NB4 (cell line): Measurements from ENCODE around the gene TRAM2.

Experiments
- DNase-seq: peaks from one replicate; pipeline ENCODE4 v3.0.0; 2010; ENCODE audit warnings: low read depth
- H3K4me3 ChIP-seq: one replicate; pipeline ENCODE4 v1.5.1; 2011; ENCODE audit warnings: mild to moderate bottlenecking, low read depth, low read length, moderate library complexity
- MAX ChIP-seq: IDR thresholded peaks from 2 replicates; pipeline ENCODE4 v1.6.1; 2011; ENCODE audit warnings: low read depth, low read length
- MYC ChIP-seq: IDR thresholded peaks from 2 replicates; pipeline ENCODE4 v1.6.1; 2011; ENCODE audit warnings: low read depth, low read length
- POLR2A ChIP-seq: IDR thresholded peaks from 2 replicates; pipeline ENCODE4 v1.6.1; 2011; ENCODE audit warnings: mild to moderate bottlenecking; ENCODE audit not compliant: insufficient read length; ENCODE audit errors: extremely low read depth
- TF ChIP-seq, protein P1 (sequence below): IDR thresholded peaks from one replicate; pipeline ENCODE4 v1.5.1; 2012; ENCODE audit warnings: low read depth, low read length

TRAM2 gene

DNA sequence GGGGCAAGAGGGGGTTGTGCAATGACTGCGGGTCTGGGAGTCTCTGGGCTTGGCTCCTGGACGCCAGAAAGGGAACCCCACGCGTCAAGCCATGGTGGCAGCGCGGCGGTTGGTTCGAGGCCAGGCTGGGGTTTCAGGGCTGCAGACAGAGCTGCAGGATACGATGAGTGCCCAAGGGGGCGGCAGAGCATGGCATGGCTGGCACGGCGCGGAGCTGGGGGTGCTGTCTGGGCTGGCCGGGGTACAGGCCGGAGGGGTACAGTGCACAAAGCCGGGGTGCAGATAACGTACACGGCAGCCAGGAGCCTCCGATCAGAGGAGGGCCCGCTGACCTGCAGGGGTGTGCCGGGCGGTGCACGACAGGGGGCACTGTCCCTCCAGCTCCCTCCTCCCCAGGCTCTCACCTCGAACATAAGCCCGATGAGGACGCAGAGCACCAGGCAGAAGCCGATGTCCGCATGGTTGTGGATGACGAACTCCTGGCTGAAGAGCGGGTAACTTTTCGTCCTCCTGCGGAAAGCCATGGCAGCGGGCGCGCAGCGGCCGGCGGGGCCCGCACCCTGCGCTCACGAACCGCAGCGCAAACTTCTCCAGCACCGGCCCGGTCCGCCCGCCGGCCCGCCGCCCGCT is 353 bp downstream of the TRAM2 start:
- H3K4me3 ChIP-seq, result peak overlapping the region; percentile 74
- peak; percentile 86 for DNase-seq
- 0 out of 2 replicates have a peak, but pooled peaks have one; percentile 23 for TF ChIP-seq MAX
- peak; percentile 53 for TF ChIP-seq MYC
- no peak for TF ChIP-seq POLR2A
- TF ChIP-seq, protein P1, sequence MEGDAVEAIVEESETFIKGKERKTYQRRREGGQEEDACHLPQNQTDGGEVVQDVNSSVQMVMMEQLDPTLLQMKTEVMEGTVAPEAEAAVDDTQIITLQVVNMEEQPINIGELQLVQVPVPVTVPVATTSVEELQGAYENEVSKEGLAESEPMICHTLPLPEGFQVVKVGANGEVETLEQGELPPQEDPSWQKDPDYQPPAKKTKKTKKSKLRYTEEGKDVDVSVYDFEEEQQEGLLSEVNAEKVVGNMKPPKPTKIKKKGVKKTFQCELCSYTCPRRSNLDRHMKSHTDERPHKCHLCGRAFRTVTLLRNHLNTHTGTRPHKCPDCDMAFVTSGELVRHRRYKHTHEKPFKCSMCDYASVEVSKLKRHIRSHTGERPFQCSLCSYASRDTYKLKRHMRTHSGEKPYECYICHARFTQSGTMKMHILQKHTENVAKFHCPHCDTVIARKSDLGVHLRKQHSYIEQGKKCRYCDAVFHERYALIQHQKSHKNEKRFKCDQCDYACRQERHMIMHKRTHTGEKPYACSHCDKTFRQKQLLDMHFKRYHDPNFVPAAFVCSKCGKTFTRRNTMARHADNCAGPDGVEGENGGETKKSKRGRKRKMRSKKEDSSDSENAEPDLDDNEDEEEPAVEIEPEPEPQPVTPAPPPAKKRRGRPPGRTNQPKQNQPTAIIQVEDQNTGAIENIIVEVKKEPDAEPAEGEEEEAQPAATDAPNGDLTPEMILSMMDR, result peak; percentile 53

DNA sequence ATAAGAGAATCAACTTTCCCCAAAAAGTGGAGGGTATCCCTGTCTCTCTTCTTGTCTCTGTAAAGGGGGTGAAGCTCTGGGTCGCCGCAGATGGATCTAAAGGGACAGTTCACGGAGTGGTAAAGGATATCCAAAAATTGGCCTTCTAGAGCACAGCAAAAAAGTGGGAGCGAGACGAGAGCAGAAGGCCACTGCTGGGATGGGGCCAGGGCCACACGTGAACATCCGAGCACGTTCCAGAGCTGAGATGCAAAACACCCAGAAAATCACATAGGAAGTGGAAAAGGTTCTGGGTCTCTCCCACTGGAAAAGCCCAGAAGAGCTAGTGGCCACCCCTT is 837 bp downstream of the TRAM2 start:
- DNase-seq, result no peak

DNA sequence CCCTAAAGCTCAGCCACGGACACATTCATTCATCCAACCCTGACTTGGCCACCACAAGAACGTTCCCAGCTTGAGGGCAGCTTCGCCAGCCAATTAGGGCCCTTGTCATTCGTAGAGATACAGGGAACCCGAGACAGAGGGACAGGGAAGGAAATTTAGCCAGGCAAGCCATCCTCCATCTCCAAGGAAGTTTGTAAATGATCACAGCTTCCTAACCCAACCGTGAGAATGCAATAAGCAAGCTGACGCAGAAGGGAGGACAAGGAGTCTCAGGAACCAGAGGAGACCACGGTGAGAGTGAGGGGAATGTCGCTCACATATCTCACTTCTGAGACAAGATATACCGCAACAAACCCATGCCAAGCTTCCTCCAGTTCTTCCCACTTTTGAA is 1.4 kb downstream of the TRAM2 start:
- no peak for DNase-seq
- TF ChIP-seq MAX (no peak), MYC (no peak)
- peak overlapping the region; percentile 74 for H3K4me3 ChIP-seq

More for the DNA sequence above, 837 bp downstream of the TRAM2 start:
- H3K4me3 ChIP-seq, result peak overlapping the region; percentile 74
- TF ChIP-seq, protein P1, result no peak
- TF ChIP-seq MAX, result no peak

DNA sequence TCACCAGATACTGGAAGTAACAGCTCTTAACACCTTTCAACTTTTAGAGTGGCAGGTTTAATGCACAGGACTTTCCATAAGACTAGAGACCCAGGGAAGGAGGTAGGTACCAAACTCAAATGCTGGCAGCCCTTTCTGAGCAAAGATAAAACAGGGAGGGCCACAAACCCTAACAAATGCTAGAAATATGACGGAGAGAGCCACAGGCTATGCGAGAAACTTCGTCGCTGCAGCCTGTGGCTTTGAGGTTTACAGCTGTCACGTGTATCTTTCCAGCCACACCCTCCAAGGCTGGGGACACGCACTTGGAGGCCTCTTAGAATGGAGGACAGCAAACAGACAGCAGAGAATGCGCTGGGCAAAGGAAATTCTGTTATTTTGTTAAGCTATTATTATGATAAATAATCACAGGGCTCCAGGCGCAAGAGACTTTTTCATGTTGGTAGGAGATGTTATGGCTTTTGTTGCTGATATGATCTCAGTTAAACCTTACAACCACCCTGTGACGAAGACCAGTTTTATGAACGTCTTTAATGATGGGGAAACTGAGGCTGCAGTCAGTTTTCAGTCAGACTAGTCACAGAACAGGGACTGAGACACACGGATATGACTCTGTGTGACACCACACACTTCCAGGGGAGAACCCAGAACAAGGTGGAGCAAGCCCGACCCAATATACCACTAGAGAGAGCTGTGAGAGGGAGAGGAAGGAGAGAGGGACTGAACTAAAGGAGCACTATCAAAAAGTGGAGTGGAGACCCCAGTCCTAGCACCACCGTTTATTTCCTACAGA is 2.0 kb downstream of the TRAM2 start:
- H3K4me3 ChIP-seq, result peak overlapping the region; percentile 74
- peak; percentile 78 for DNase-seq

GRCh38 chr6:52573295-52573694 is 3.6 kb downstream of the TRAM2 start:
- no peak for DNase-seq

More for the DNA sequence above, 2.0 kb downstream of the TRAM2 start:
- TF ChIP-seq MAX (peak; percentile 90), MYC (no peak)

GRCh38 chr6:52572536-52572935 is 4.3 kb downstream of the TRAM2 start:
- H3K4me3 ChIP-seq, result no peak overlapping the region
- no peak for DNase-seq
- TF ChIP-seq MAX (no peak), POLR2A (no peak), MYC (no peak)
- TF ChIP-seq, protein P1, result no peak

More at GRCh38 chr6:52573295-52573694, 3.6 kb downstream of the TRAM2 start:
- TF ChIP-seq, protein P1, result no peak
- TF ChIP-seq MAX (no peak), MYC (no peak), POLR2A (no peak)
- H3K4me3 ChIP-seq, result no peak overlapping the region
